Activated naive CD8-positive, alpha-beta T cell treated with anti-CD3 and anti-CD28 coated beads, Interleukin-2, amount 50 U/mL, for 16 hours (primary cell): ENCODE data around the gene MFSD12.
"Not testable (repeated sequence)": the region's sequence is repeated elsewhere in the genome, so short reads cannot be mapped to it uniquely, and the experiment has no call there.

Source experiments
- DNase-seq: peaks from one replicate; pipeline ENCODE4 v3.0.0-alpha.2; 2020; ENCODE audit warnings: low read depth, low spot score

MFSD12 gene

DNA sequence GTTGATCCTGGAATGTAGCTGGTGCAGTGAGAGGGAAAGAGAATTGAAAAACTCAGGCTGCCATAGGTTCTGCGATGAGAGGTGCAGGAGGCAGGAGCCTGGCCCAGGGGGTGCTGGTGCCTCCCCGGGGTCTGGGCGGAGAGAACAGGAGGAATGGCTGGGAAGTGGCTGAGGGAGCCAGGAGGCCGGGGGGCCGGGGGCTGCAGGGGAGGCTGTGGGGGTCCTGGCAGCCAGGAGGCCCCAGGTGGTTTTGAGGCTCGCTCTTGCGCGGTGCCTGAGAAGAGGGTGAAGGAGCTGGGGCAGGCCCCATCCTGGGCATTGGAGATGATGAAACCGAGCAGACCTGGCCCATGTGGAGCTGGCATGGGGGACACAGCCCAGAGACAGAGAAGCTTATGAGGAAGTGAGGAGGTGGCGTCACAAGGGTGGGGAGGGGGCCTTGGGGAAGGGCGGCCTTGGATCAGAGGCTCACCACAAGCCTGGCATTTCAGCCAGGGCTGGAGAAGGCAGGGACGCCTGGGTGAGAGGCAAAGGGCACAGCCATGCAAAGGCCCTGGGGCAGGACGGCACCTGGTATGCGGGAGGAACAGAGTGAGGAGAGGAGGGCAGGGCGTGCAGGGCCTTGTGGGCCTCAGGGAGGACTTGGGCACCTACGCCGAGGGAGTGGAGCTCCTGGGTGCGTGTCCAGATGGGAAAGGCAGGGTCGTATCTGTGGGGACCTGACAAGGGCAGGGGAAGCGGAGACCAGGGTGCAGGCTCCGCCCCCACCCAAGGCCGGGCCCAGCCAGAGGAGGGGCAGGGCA is 19.7 kb downstream of the MFSD12 start:
- DNase-seq = no peak

DNA sequence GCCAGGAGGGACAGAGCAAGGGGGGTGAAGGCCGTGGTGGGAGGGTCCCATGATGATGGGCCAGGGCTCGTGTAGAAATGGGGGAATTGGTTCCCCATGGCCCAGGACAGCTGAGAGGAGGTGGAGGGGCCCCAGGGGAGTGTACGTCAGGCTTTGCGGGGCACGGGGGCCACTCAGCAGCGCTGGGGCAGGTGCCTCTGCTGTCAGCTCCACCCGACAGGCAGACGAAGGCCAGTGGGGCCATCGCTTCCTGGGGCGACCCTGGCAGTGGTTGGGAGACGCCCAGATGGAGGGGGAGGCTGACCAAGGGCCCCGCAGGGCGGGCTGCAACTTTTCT is 20.3 kb downstream of the MFSD12 start:
- DNase-seq = no peak

DNA sequence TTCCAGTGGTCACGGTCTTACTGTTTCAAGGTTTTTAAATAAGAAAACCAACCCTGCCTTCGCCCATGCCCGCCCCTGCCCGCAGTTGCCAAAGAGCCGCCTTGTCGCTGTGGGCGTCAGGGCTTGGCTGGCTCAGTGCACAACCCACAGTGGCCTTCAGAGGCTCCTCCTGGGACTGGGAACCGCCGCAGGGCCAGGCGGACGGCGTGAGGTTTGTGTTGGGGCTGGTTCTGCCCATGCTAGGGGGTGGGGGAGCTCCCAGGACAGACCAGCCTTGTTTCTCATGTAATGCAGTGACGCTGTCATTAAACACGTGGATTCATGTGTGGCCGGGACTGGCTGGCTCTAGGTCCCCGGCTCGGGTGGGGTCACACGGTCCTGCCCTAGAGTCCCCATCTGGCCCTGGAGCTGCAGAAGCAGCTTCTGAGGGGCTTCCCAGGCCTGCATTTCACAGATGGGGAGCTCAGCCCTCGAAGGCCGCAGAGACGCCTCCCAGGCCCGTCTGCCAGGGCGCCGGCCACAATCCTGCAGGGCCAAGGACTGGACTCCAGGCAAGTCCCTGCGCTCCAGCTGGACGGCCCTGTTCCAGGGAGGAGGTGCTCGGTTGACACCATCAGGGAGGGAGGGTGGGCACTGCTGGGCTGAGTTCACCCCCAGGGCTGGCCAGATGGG is 20.8 kb downstream of the MFSD12 start:
- no peak for DNase-seq

DNA sequence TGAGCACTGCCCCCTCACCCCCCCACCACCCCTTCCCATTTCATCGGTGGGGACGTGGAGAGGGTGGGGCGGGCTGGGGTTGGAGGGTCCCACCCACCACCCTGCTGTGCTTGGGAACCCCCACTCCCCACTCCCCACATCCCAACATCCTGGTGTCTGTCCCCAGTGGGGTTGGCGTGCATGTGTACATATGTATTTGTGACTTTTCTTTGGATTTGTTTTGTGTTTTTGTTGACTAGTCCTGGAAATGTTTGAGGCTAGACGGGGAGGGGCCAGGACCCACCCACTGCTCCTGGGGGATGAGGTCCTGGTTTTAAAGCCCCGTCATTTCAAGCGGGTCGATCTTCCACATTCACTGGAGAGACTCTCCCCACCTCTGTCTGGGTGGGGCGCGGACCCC is 21.4 kb downstream of the MFSD12 start:
- no peak for DNase-seq

DNA sequence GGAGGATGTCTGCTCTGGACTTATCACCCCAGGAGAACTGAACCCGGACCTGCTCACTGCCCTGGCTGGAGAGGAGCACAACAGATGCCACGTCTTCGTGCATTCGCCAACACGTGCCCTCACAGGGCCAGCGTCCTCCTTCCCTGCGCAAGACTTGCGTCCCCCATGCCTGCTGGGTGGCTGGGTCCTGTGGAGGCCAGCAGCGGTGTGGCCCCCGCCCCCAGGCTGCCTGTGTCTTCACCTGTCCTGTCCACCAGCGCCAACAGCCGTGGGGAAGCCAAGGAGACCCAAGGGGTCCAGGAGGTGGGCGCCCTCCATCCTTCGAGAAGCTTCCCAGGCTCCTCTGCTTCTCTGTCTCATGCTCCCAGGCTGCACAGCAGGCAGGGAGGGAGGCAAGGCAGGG is 21.8 kb downstream of the MFSD12 start:
- DNase-seq = no peak

DNA sequence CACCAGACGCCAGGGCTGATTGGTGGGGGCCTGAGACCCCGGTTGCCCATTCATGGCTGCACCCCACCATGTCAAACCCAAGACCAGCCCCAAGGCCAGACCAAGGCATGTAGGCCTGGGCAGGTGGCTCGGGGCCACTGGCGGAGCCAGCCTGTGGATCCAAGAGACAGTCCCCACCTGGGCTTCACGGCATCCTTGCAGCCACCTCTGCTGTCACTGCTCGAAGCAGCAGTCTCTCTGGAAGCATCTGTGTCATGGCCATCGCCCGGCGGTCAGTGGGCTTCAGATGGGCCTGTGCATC is 22.2 kb downstream of the MFSD12 start:
- DNase-seq = no peak

DNA sequence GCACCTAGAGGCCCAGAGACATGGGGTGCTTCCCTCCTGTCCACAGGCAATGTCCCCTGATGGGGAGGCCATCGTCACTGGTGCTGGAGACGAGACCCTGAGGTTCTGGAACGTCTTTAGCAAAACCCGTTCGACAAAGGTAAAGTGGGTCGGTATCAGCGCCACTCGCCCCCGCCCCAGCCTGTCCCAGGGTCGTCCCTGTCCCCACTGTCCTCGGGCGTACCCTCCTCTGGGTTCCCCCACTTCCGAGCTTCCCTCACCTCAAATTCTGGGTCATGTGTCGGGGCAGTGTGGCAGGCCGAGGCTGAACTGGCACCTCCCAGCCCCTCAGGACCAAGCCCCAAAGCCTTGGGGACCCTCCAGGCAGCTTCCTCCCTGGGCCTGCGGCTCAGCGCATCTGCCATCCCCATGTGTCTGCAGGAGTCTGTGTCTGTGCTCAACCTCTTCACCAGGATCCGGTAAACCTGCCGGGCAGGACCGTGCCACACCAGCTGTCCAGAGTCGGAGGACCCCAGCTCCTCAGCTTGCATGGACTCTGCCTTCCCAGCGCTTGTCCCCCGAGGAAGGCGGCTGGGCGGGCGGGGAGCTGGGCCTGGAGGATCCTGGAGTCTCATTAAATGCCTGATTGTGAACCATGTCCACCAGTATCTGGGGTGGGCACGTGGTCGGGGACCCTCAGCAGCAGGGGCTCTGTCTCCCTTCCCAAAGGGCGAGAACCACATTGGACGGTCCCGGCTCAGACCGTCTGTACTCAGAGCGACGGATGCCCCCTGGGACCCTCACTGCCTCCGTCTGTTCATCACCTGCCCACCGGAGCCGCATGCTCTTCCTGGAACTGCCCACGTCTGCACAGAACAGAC is 22.8 kb downstream of the MFSD12 start:
- no peak for DNase-seq

DNA sequence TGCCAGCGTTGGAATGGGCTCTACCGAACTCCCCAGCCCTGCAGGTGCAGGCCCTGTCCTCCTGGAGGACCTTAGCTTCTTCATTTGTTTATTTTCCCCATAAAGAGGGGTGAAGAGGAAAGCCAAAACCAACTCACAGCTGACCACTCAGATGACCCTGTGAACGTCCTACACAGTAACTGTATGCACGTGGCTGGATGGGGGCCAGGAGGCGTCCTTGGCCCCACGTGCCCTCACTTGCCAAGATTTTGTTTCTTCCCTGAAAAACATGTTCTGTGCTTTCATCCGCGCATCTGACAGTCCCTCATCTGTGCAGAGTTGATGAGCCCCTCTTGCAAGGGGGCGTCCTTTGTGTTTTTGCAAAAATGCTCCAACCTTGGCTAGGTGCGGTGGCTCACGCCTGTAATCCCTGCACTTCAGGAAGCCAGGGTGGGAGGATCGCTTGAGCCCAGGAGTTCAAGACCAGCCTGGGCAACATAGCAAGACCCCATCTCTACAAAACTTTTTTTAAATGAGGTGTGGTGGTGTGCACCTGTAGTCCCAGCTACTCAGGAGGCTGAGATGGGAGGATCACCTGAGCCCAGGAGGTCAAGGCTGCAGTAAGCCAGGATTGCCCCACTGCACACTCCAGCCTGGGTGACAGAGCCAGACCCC is 23.7 kb downstream of the MFSD12 start:
- no peak for DNase-seq

DNA sequence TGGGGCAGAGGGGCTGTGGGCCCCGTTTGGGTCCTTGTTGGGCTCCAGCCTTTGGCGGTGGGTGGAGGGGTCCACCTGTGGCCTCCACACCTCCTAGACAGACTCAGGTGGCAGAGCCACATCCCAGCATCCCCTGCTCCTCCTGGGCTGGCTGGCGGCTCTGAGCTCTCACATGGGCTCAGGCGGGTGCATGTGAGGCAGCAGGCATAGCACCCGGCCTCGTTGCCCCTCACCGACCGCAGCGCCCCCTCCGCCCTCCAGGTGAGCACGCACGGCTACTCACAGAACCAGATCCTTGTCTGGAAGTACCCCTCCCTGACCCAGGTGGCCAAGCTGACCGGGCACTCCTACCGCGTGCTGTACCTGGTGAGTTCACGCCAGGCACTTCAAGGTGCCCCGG is 24.4 kb downstream of the MFSD12 start:
- DNase-seq = no peak

DNA sequence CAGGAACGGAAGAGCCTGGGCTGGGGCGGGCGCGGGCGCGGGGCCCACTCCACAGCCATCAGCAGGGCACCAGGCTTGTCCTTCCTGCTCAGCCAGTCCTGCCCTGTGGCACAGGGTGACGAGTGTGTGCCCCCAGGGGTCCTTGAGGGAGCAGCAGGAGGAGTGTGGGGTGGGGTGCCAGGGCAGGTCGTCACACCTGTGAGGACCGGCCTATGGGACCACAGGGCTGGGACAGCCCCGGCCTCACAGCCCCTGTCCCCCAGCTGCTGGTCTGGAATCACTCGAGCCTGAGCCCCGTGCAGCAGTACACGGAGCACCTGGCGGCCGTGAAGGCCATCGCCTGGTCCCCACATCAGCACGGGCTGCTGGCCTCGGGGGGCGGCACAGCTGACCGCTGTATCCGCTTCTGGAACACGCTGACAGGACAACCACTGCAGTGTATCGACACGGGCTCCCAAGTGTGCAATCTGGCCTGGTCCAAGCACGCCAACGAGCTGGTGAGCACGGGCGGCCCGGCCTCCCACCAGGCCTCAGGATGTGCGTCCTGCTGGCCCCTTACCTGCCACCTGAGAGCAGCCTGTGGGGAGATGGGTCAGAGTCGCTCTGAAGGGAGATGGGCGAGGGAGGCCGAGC is 25.1 kb downstream of the MFSD12 start:
- DNase-seq = no peak

DNA sequence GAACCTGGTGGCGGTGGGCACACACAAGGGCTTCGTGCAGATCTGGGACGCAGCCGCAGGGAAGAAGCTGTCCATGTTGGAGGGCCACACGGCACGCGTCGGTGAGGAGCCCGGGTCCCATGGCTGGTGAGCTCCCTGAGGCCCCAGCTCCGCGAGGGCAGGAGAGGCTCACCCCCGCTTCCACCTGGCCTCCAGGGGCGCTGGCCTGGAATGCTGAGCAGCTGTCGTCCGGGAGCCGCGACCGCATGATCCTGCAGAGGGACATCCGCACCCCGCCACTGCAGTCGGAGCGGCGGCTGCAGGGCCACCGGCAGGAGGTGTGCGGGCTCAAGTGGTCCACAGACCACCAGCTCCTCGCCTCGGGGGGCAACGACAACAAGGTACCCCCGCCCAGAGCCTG is 25.7 kb downstream of the MFSD12 start:
- no peak for DNase-seq

DNA sequence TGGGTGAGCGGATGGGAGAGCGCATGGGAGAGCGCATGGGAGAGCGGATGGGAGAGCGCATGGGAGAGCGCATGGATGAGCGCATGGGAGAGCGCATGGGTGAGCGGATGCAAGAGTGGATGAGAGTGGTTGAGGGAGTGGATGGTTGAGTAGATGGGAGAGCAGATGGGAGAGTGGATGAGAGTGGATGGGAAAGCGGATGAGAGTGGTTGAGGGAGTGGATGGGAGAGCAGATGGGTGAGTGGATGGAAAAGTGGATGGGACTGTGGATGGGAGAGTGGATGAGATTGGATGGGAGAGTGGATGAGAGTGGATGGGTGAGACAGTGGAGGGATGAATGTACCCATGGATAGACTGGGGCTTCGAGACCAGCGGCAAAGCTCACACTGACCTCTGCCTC is 27.0 kb downstream of the MFSD12 start:
- DNase-seq = no peak

DNA sequence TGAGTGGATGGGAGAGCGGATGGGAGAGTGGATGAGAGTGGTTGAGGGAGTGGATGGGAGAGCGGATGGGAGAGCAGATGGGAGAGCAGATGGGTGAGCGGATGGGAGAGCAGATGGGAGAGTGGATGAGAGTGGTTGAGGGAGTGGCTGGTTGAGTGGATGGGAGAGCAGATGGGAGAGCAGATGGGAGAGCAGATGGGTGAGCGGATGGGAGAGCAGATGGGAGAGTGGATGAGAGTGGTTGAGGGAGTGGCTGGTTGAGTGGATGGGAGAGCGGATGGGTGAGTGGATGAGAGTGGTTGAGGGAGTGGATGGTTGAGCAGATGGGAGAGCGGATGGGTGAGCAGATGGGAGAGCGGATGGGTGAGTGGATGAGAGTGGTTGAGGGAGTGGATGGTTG is 28.1 kb downstream of the MFSD12 start:
- not testable (repeated sequence) for DNase-seq

DNA sequence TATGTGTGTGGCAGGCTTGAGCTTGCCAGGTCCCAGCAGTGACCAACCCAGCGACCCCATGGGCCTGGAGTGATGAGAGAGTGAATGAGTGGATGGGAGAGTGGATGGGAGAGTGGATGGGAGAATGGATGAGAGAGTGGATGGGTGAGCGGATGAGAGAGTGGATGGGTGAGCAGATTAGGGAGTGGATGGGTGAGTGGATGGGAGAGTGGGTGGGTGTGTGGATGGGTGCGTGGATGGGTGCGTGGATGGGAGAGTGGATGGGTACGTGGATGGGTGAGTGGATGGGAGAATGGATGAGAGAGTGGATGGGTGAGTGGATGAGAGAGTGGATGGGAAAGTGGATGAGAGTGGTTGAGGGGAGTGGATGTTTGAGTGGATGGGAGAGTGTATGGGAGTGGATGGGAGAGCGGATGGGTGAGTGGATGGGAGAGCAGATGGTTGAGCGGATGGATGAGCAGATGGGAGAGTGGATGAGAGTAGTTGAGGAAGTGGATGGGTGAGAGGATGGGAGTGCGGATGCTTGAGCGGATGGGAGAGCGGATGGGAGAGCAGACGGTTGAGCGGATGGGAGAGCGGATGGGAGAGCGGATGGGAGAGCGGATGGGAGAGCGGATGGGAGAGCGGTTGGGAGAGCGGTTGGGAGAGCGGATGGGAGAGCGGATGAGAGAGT is 28.7 kb downstream of the MFSD12 start:
- no peak for DNase-seq

DNA sequence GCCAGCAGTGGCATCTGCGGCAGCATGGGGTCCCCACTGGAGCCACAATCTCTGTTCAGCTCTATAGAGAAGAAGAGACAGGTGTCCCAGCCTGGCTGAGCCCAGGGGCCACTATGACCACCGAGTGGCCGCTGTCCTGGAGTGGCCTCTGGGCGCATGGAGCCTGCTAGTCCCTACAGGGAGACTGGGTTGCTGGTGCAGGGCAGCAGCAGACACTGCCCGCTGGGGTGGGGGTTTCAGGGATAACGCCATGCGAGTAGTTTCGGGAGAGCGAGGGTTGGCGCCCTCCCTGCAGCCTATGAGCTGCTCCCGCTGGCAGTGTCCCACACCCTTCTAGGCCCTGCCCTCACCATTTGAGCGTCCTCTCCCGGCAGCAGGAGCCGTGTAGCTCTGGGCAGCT is 29.3 kb downstream of the MFSD12 start:
- DNase-seq = no peak

DNA sequence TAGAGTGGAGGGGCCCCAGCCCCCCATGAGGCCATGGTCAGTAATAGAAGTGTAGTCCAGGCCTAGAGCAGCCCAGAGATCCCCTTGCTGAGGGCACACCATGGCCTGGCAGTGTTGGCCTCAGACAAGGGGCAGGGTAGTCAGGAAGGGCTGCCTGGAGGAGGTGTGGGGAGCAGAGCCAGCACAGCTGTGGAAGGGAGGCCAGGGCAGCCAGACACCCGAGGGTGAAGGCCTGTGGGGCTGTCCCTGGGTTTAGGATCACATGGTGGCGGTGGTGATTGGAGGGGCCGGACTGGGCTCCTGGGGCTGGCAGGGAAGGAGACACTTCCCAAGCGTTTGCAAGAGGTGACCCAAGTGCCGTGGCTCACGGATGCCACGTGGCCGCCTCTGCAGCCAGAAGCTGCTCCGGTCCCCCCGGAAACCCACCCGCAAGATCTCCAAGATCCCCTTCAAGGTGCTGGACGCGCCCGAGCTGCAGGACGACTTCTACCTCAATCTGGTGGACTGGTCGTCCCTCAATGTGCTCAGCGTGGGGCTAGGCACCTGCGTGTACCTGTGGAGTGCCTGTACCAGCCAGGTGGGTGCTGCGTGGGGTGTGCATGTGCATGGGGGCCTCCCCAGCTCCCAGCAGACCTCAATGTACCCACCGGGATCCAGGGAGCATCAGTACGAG is 30.0 kb downstream of the MFSD12 start:
- DNase-seq = no peak

DNA sequence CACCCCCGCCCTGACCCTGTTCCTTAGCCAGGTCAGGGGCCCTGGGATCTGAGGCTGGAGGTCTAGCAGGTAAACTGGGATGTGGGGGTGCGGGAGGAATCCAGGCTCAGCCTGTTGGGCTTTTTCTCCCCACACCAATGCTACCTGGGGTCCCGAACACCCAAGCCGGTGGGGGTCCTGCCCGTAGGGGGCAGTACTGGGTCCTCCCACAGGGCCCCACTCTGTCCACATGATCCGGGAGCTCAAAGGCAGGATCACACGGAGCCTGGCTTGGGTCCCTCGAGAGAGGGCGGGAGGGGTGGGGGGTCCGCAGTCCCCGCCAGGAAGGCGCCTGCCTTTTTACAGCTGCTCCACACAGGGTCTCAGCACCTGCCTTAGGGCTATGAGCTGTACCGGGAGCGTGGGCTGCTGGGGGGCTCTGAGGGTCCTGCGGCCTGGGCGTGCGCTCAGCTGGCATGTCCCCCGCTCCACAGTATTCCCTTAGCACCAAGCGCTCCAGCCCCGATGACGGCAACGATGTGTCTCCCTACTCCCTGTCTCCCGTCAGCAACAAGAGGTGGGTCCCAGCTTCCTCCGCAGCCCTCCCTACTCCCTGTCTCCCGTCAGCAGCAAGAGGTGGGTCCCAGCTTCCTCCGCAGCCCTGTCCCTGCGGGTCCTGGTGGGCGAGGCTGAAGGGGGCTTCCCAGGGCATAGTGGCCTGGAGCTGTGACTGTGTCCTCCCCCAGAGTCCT is 30.7 kb downstream of the MFSD12 start:
- DNase-seq = no peak

DNA sequence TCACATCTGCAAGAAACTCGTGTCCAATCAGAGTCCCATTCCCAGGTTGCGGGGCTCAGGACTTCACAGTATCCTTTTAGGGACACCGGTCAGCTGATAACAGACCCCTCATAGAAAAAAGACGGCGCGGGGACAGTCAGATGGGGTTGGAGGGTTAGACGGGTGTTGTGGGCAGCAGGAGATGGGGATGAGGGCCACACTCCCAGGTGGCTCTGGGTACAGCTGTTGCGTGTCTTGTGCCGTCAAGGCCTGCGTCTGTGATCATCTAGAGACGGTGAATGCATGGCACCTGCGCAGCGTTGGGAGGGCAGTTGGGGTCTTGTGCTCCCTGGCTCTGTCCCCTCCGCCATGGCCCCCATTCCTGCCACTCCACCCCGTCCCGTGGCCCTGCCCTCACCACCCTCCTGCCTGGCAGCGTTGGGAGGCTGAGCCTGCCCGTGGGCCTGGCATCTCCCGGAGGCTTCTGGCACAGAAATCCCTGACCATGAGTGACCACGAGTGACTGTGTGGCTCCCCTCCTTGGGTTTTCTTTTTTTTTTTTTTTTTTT is 32.4 kb downstream of the MFSD12 start:
- DNase-seq = no peak

DNA sequence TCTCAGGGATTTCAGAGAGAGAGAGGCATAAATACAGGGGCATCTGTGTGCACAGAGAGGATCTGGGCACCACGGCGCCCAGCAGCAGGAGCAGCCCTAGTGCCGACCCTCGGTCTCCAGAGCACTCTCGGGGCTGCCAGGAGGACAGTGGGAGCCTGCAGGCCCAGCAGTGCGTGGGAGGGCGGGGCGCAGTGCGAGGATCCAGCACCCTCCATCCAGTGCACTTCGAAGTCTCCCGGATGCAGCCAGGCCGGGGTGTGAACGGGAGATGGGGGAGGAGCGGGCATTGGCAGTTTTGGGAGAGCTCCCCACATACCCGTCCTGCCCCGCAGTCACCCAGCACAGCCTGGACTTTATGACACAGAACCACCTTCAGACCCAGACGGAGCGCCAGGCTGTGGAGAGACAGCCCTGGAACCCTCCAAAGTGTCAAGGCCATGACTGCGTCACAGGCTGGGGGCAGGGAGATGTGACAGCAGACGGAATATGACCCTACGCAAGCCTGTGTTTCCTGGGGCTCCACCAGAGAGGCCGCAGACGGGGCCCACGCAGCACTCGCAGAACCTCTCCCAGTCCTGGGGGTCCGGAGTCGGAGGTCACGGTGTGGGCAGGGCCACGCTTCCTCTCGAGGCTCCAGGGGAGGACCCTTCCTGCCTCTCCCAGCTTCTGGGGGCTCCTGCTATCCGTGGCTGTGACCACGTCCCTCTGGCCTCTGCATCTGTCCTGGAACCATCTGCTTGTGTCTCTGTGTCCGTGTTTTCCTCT is 33.1 kb downstream of the MFSD12 start:
- no peak for DNase-seq
